Liver (tissue), 9 donors: ENCODE measurements around the gene LHFPL3. TPM values are rescaled to one million over a fixed set of nuclear protein-coding genes. Genes with fewer than 3 reads are reported as not detected.

Experiments
- DNase-seq: peaks from one replicate; pipeline ENCODE4 v3.0.0-alpha.2; 2017; ENCODE audit warnings: low spot score
- H3K27ac ChIP-seq, 2 donors: one replicate each; pipeline ENCODE4 v1.7.0; 2013; ENCODE audit warnings: inconsistent platforms in 2 of 2, low read length in 2 of 2, control low read depth in 1 of 2, low read depth in 1 of 2, mild to moderate bottlenecking in 1 of 2
- H3K27me3 ChIP-seq, 4 donors: one replicate each; pipeline versions ENCODE4 v1.6.1 to v1.7.0; 2013; ENCODE audit warnings: low read length in 3 of 4, inconsistent platforms in 1 of 4, mild to moderate bottlenecking in 1 of 4, moderate library complexity in 1 of 4; ENCODE audit not compliant: control insufficient read depth in 4 of 4, insufficient read depth in 4 of 4
- H3K36me3 ChIP-seq, 4 donors: one replicate each; pipeline versions ENCODE4 v1.6.1 to v1.7.0; 2013; ENCODE audit warnings: low read length in 3 of 4, mild to moderate bottlenecking in 3 of 4, low read depth in 1 of 4, moderate library complexity in 1 of 4; ENCODE audit not compliant: control insufficient read depth in 4 of 4, insufficient read depth in 3 of 4
- H3K4me1 ChIP-seq, 4 donors: one replicate each; pipeline versions ENCODE4 v1.6.1 to v1.7.0; 2013; ENCODE audit warnings: low read length in 3 of 4, mild to moderate bottlenecking in 3 of 4, moderate library complexity in 1 of 4; ENCODE audit not compliant: control insufficient read depth in 4 of 4, insufficient read depth in 4 of 4
- H3K4me3 ChIP-seq, 3 donors: one replicate each; pipeline versions ENCODE4 v1.6.1 to v1.7.0; 2013; ENCODE audit warnings: low read length in 3 of 3, control low read depth in 1 of 3, low read depth in 1 of 3, mild to moderate bottlenecking in 1 of 3
- H3K9ac ChIP-seq, 2 donors: one replicate each; pipeline ENCODE4 v1.7.0; 2013; ENCODE audit warnings: low read length in 2 of 2, mild to moderate bottlenecking in 2 of 2, moderate library complexity in 2 of 2, control low read depth in 1 of 2, low read depth in 1 of 2
- H3K9me3 ChIP-seq, 4 donors: one replicate each; pipeline versions ENCODE4 v1.6.1 to v1.7.0; 2013; ENCODE audit warnings: low read length in 3 of 4; ENCODE audit not compliant: control insufficient read depth in 4 of 4
- ATF3 ChIP-seq: IDR thresholded peaks from 2 replicates; pipeline ENCODE4 v1.6.1; 2016; ENCODE audit warnings: antibody characterized with exemption
- CTCF ChIP-seq: fragments of 150-350 bp; IDR thresholded peaks from 2 replicates; pipeline ENCODE4 v1.5.1; 2017; ENCODE audit warnings: improper control_type of control experiment, low read depth, low read length; ENCODE audit not compliant: missing input control
- EGR1 ChIP-seq, 2 donors: IDR thresholded peaks; 2 replicates each; pipeline ENCODE4 v1.6.1; 2016 to 2018; ENCODE audit warnings: antibody characterized with exemption in 2 of 2, low read depth in 2 of 2
- FOXA1 ChIP-seq: IDR thresholded peaks from 2 replicates; pipeline ENCODE4 v1.6.1; 2016; ENCODE audit warnings: antibody characterized with exemption
- FOXA2 ChIP-seq: IDR thresholded peaks from 2 replicates; pipeline ENCODE4 v1.6.1; 2016; ENCODE audit warnings: antibody characterized with exemption
- GABPA ChIP-seq, 2 donors: IDR thresholded peaks in 1 of 2; conservative IDR thresholded peaks in 1 of 2; 2 replicates each; pipeline ENCODE4 v1.6.1; 2016; ENCODE audit warnings: antibody characterized with exemption in 2 of 2, mild to moderate bottlenecking in 1 of 2, moderate library complexity in 1 of 2
- HNF4A ChIP-seq, 2 donors: conservative IDR thresholded peaks; 2 replicates each; pipeline ENCODE4 v1.6.1; 2016; ENCODE audit warnings: antibody characterized with exemption in 2 of 2, mild to moderate bottlenecking in 2 of 2
- HNF4G ChIP-seq: IDR thresholded peaks from 2 replicates; pipeline ENCODE4 v1.6.1; 2016; ENCODE audit warnings: antibody characterized with exemption
- JUND ChIP-seq, 2 donors: IDR thresholded peaks; 2 replicates each; pipeline ENCODE4 v1.6.1; 2016; ENCODE audit warnings: antibody characterized with exemption in 2 of 2
- MAX ChIP-seq: IDR thresholded peaks from 2 replicates; pipeline ENCODE4 v1.6.1; 2016; ENCODE audit warnings: antibody characterized with exemption
- NR2F2 ChIP-seq: IDR thresholded peaks from 2 replicates; pipeline ENCODE4 v1.6.1; 2016; ENCODE audit warnings: antibody characterized with exemption
- RAD21 ChIP-seq, 2 donors: IDR thresholded peaks; 2 replicates each; pipeline ENCODE4 v1.6.1; 2016; ENCODE audit warnings: antibody characterized with exemption in 2 of 2, mild to moderate bottlenecking in 2 of 2
- REST ChIP-seq: IDR thresholded peaks from 2 replicates; pipeline ENCODE4 v1.6.1; 2016; ENCODE audit warnings: antibody characterized with exemption, mild to moderate bottlenecking
- SP1 ChIP-seq: IDR thresholded peaks from 2 replicates; pipeline ENCODE4 v1.6.1; 2018; ENCODE audit warnings: antibody characterized with exemption, mild to moderate bottlenecking
- TAF1 ChIP-seq: conservative IDR thresholded peaks from 2 replicates; pipeline ENCODE4 v1.6.1; 2016; ENCODE audit warnings: antibody characterized with exemption, mild to moderate bottlenecking
- YY1 ChIP-seq: IDR thresholded peaks from 2 replicates; pipeline ENCODE4 v1.6.1; 2016; ENCODE audit warnings: antibody characterized with exemption, mild to moderate bottlenecking
- ZBTB33 ChIP-seq: IDR thresholded peaks from 2 replicates; pipeline ENCODE4 v1.6.1; 2016; ENCODE audit warnings: antibody characterized with exemption
- whole genome bisulfite sequencing: extraction: QIAGEN DNeasy Blood & Tissue Kit; methylation state at CpG from one replicate; pipeline ENCODE4 v1.1.7; 2013; 5-methylcytosine and 5-hydroxymethylcytosine counted together
- polyA plus RNA-seq, 2 donors: library from polyadenylated mRNA; stranded (reverse) in 1 of 2; unstranded in 1 of 2; fragments of 200-250 nt in 1 of 2; fragments of >200 nt in 1 of 2; fragmentation: Nextera tagmentation in 1 of 2; extraction: Ambion mirVana in 1 of 2; gene quantifications; one replicate each; pipeline versions ENCODE4 v1.2.1 to v1.2.3, GENCODE V29; 2013 to 2015
- total RNA-seq, 2 donors: library from RNA; depleted of rRNA; stranded (reverse); fragments of >200 nt; gene quantifications; one replicate each; pipeline ENCODE4 v1.2.3, GENCODE V29; 2014
- donor health status: healthy.
- donor health status: healthy.
- donor health status: healthy.
- donor health status: healthy.
- donor health status: healthy.

Gene LHFPL3
- total and polyA plus RNA-seq, 4 donors = not detected

- TF ChIP-seq RAD21 (IDR thresholded peaks at IDR 0.05) (no peak), NR2F2 (no peak), ZBTB33 (no peak), HNF4A (conservative IDR thresholded peaks at IDR 0.05) (no peak), MAX (no peak)
Observed at GRCh38 chr7:104603957-104604356, 275.6 kb downstream of the LHFPL3 start (continued).

- DNase-seq = no peak
- no peaks in the 10 kb centered on the region for H3K9me3 ChIP-seq
- H3K9ac ChIP-seq = no peak overlapping the region
- TF ChIP-seq ATF3 (no peak), JUND (IDR thresholded peaks at IDR 0.05) (no peak), GABPA (IDR thresholded peaks at IDR 0.05 in 1 of 2, conservative IDR thresholded peaks at IDR 0.05 in 1 of 2) (no peak), HNF4G (no peak), SP1 (no peak), REST (no peak), EGR1 (IDR thresholded peaks at IDR 0.05; ENCODE audit: low read depth in 2 of 2) (no peak), NR2F2 (no peak), CTCF (no peak), RAD21 (IDR thresholded peaks at IDR 0.05) (no peak), FOXA2 (no peak), FOXA1 (no peak), YY1 (no peak), MAX (no peak), HNF4A (conservative IDR thresholded peaks at IDR 0.05) (no peak), TAF1 (no peak), ZBTB33 (no peak)
- H3K4me1 ChIP-seq = no peaks in the 10 kb centered on the region
- H3K4me3 ChIP-seq = no peak overlapping the region
- WGBS = 35% methylated on average over 1 of the region's 1 CpG
- peaks cover 0 to 4% (median 0%) of the 10 kb centered on the region in 4 donors for H3K27me3 ChIP-seq
- no peaks in the 10 kb centered on the region for H3K36me3 ChIP-seq
- no peak overlapping the region for H3K27ac ChIP-seq
Observed at GRCh38 chr7:104604706-104605105, 276.3 kb downstream of the LHFPL3 start.
